T-cell (primary cell): ENCODE measurements around the gene TPPP. TPM values are rescaled to one million over a fixed set of nuclear protein-coding genes. Genes with fewer than 3 reads are reported as not detected.
A peak's percentile ranks its signal among the peaks of the same experiment; 100 is the strongest.
"Not testable (repeated sequence)": the region's sequence is repeated elsewhere in the genome, so short reads cannot be mapped to it uniquely, and the experiment has no call there.

Experiments used
- ATAC-seq, 4 experiments: fragments of 200-7000 bp in 3 of 4; fragments of 150-1000 bp in 1 of 4; cut with Tn5 transposase; replicated peaks in 1 of 4; 1 replicate in 3 of 4; 2 replicates in 1 of 4; pipeline ENCODE4 v1.10.0; 2021; ENCODE audit warnings: moderate library complexity in 3 of 4, mild to moderate bottlenecking in 2 of 4, moderate number of reproducible peaks in 1 of 4
- CTCF ChIA-PET, 2 donors: fragments of 300-600 bp; sonication (Branson Sonifier 250); formaldehyde crosslinking; loops; one replicate each; lab custom pipeline; 2022; ENCODE audit warnings: antibody characterized with exemption in 2 of 2; lab: Charles Lee
- POLR2A ChIA-PET, 2 donors: fragments of 300-600 bp; sonication (Branson Sonifier 250); formaldehyde crosslinking; loops; one replicate each; lab custom pipeline; 2022; ENCODE audit warnings: antibody characterized with exemption in 2 of 2; lab: Charles Lee
- DNase-seq, 35 experiments: peaks; one replicate each; pipeline versions ENCODE4 v3.0.0 to v3.0.0-alpha.2; 2013 to 2023
- H3K27ac ChIP-seq: one replicate; pipeline ENCODE4 v1.5.1; 2013; ENCODE audit warnings: low read length
- H3K27me3 ChIP-seq, 2 experiments: replicated peaks in 1 of 2; 1 replicate in 1 of 2; 2 replicates in 1 of 2; pipeline versions ENCODE4 v1.6.1 to v1.7.0; 2013; ENCODE audit warnings: low read length in 1 of 2, mixed read lengths in 1 of 2; ENCODE audit not compliant: control insufficient read depth in 2 of 2, insufficient read depth in 2 of 2; ENCODE audit errors: extremely low read depth in 1 of 2
- H3K36me3 ChIP-seq, 2 donors: 1 replicate in 1 of 2; 2 replicates in 1 of 2; pipeline versions ENCODE4 v1.6.1 to v1.7.0; 2013; ENCODE audit warnings: low read length in 1 of 2; ENCODE audit not compliant: control insufficient read depth in 2 of 2, insufficient read depth in 1 of 2; ENCODE audit errors: extremely low read depth in 1 of 2
- H3K4me1 ChIP-seq, 2 experiments: 1 replicate in 1 of 2; 2 replicates in 1 of 2; pipeline versions ENCODE4 v1.6.1 to v1.7.0; 2013; ENCODE audit warnings: low read length in 2 of 2, mixed read lengths in 1 of 2; ENCODE audit not compliant: insufficient read depth in 2 of 2, control insufficient read depth in 1 of 2; ENCODE audit errors: extremely low read depth in 1 of 2
- H3K4me3 ChIP-seq, 2 donors: 1 replicate in 1 of 2; 2 replicates in 1 of 2; pipeline versions ENCODE4 v1.5.1 to v1.7.0; 2013; ENCODE audit warnings: mild to moderate bottlenecking in 2 of 2, low read length in 1 of 2, moderate library complexity in 1 of 2; ENCODE audit not compliant: control insufficient read depth in 1 of 2; ENCODE audit errors: extremely low read depth in 1 of 2
- H3K9me3 ChIP-seq: 2 replicates; pipeline ENCODE4 v1.7.0; 2013
- H3K27ac Mint-ChIP-seq, 2 donors: one replicate each; pipeline ENCODE4 v1.8.0; 2020 to 2021; ENCODE audit warnings: mild to moderate bottlenecking in 2 of 2, mixed read lengths in 2 of 2
- H3K27me3 Mint-ChIP-seq, 2 donors: one replicate each; pipeline ENCODE4 v1.8.0; 2021 to 2022; ENCODE audit warnings: mixed read lengths in 2 of 2
- H3K36me3 Mint-ChIP-seq: one replicate; pipeline ENCODE4 v1.8.0; 2021; ENCODE audit warnings: mixed read lengths
- H3K4me1 Mint-ChIP-seq, 3 donors: one replicate each; pipeline ENCODE4 v1.8.0; 2020 to 2022; ENCODE audit warnings: mixed read lengths in 3 of 3, mild to moderate bottlenecking in 1 of 3
- H3K4me3 Mint-ChIP-seq, 3 donors: one replicate each; pipeline ENCODE4 v1.8.0; 2020 to 2022; ENCODE audit warnings: mild to moderate bottlenecking in 3 of 3, mixed read lengths in 3 of 3, moderate library complexity in 3 of 3
- H3K9me3 Mint-ChIP-seq, 3 donors: one replicate each; pipeline ENCODE4 v1.8.0; 2020 to 2022; ENCODE audit warnings: mixed read lengths in 3 of 3
- WGBS: methylation state at CpG from one replicate; pipeline ENCODE4 v1.1.5; 2013; ENCODE audit warnings: missing lambda C conversion rate; ENCODE audit not compliant: insufficient coverage; 5-methylcytosine and 5-hydroxymethylcytosine counted together
- total RNA-seq, 35 experiments: library from RNA in 6 of 35; stranded (reverse) in 6 of 35; fragments of 120-200 nt in 1 of 35; gene quantifications; one replicate each; pipeline versions ENCODE4 v1.2.1 to v1.2.4 and lab custom pipeline; 2013 to 2026

The TPPP gene
- total RNA-seq, 5 donors from 2014 or later (not counting 1 experiment from before 2014, with no cell fraction given), result 0.73 to 8.2 (median 1.1) TPM

DNA sequence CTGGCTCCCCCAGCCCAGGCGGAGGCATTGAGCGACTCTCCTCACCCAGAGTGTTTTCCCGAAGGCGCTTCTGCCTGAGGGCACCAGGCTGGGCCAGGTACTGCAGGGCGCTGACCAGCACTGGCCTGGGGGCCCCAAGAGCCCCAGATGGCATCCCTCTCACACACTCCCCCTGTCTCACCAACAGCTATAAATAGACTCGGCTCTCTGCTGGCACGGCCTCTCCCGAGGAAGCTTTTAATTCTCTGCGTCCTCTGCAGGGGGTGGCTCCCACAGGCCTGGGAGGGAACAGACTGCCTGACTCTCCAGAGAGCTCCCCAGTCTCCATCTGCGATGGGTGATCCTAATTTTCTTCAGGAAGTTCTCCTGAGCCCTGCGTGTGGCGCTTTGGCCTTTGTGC, 2.9 kb downstream of the TPPP start:
- POLR2A ChIA-PET, H3K4me3 Mint-ChIP-seq, H3K36me3 Mint-ChIP-seq, H3K9me3 Mint-ChIP-seq, H3K27ac Mint-ChIP-seq, ATAC-seq, H3K36me3 ChIP-seq, DNase-seq, H3K27ac ChIP-seq, H3K4me1 Mint-ChIP-seq, H3K27me3 ChIP-seq, H3K9me3 ChIP-seq, CTCF ChIA-PET, H3K27me3 Mint-ChIP-seq, H3K4me3 ChIP-seq: not testable (repeated sequence)
- H3K4me1 ChIP-seq, result peaks cover 0 to 15% of the 10 kb centered on the region in 2 experiments
- WGBS, result no CpG with 5 or more reads among the region's 12 CpGs

DNA sequence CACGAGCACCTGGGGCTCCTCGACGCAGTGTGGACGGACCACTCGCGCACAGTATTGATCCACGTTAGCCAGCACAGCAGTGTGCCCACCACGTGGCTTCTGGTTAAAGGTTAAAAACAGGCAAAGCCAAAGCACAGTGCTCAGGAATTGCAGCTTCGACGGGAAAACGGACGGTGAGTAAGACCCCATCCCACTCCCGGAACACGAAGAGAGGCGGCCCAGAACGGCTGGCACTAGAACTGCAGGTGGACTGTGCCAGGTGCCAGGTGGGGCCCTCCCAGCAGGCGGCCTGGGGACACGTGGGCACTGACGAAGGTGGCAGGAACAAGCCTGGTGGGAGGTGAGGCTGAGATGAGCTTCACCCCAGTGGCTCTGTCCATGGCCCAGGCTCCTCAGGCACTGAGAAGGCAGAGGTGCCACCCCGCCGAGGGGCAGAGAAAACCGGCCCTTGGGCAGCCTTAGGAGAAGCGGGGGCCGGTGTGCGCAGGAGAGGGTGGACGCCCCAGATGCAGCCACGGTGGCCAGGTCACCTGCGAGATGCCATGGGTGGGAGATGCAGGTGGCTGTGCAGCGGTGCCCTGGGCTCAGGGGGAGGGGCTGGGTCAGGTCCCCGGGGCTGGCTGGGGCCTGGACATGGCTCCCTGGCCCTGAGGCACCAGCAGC, 4.7 kb downstream of the TPPP start:
- H3K4me1 Mint-ChIP-seq, ATAC-seq, POLR2A ChIA-PET, H3K4me3 ChIP-seq, H3K27ac Mint-ChIP-seq, H3K27ac ChIP-seq, CTCF ChIA-PET, H3K36me3 ChIP-seq, DNase-seq, H3K9me3 Mint-ChIP-seq, H3K36me3 Mint-ChIP-seq, H3K4me3 Mint-ChIP-seq, H3K9me3 ChIP-seq, H3K27me3 Mint-ChIP-seq: not testable (repeated sequence)
- Histone ChIP-seq H3K27me3 (peaks cover 0 to 25% of the 10 kb centered on the region in 2 experiments), H3K4me1 (peaks cover 0 to 11% of the 10 kb centered on the region in 2 experiments)
- WGBS, result 89% methylated on average over 14 of the region's 30 CpGs

DNA sequence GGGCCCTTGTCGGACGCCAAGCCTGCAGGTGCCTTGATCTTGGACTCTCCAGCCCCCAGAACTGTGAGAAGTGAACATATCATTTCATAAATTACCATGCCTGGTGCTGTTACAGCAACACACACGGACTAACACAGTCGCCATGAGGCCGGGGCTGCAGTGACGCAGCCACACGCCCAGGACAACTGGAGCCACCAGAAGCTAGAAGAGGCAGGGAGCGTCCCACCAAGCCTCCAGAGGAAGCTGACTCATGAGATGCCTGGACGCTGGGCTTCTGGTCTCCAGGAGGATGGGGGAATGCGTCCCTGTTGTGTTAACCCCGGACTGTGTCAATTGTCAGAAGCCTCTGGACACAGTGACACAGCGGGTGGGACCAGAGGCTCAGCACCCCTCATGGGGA, 6.2 kb downstream of the TPPP start:
- H3K27ac Mint-ChIP-seq, POLR2A ChIA-PET, H3K4me3 ChIP-seq, H3K36me3 ChIP-seq, CTCF ChIA-PET, H3K9me3 Mint-ChIP-seq, H3K27me3 Mint-ChIP-seq, H3K4me1 Mint-ChIP-seq, H3K4me1 ChIP-seq, DNase-seq, H3K27ac ChIP-seq, H3K36me3 Mint-ChIP-seq, ATAC-seq, H3K4me3 Mint-ChIP-seq, H3K9me3 ChIP-seq: not testable (repeated sequence)
- WGBS, result 70% methylated on average over 6 of the region's 12 CpGs
- H3K27me3 ChIP-seq, result peaks cover 0 to 30% of the 10 kb centered on the region in 2 experiments

DNA sequence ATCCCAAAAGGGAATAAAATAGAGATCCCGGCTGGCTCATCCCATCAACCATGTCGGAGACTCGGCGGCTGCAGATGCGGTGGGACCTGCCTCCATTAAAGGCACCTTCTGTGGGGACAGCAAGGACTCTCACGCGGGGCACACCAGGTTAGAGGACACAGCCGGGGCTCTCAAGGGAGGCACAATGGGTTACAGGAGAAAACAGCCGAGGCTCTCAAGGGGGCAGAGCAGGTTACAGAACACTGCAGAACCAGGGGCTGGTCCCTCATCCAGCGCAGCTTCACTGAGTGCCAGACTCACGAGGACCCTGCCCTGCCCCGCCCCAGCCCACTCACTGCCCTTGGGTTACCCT, 7.0 kb downstream of the TPPP start:
- H3K4me1 Mint-ChIP-seq, H3K36me3 Mint-ChIP-seq, H3K27ac Mint-ChIP-seq, DNase-seq, H3K4me3 Mint-ChIP-seq, ATAC-seq, H3K27me3 Mint-ChIP-seq, H3K9me3 ChIP-seq, H3K4me3 ChIP-seq, H3K9me3 Mint-ChIP-seq, H3K36me3 ChIP-seq, H3K27ac ChIP-seq, H3K4me1 ChIP-seq, CTCF ChIA-PET, POLR2A ChIA-PET: not testable (repeated sequence)
- H3K27me3 ChIP-seq, result peaks cover 0 to 30% of the 10 kb centered on the region in 2 experiments
- WGBS, result no CpG with 5 or more reads among the region's 12 CpGs

DNA sequence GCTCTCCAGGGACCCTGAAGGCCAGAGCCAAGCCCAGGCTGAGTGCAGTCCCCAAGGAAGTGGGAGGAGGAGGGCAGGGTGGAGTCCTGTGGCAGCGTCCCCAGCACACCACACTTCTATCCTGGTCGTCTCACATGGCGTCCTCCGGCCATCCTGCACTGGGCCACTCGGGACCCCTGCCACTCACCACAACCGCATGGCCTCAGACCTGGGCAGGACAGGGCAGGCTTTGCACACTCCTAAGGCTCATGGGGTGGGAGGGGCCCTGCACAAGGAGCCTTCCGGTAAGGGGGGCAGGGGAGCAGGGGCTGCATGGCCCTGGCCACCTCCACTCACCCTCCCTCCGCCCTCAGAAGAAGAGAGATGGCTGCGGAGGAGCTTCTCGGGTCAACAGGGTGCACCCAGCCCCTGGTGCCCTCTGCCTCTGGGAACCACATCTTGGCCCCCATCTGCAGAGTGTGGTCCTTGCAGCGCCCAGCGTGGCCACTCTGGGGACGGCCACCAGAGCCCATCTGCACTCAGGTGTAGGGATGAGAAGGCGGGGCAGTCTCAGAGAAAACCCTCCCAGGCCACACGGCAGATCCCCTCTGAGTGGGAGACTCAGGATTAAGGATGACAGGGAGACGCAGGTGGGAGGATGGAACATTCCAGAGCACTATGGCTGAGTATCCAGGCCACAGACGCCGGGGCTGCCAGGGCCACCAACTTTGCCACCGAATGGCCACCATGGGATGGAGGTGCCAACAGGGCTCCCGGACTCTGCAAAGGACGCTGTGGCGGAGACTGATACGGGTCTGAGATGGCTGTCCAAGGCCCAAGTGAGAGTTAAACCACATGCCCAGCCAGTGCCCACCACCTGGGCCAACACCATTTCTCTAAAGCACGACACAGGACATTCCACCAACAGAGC, 7.6 kb downstream of the TPPP start:
- 89% methylated on average over 12 of the region's 24 CpGs for WGBS
- POLR2A ChIA-PET, result no interaction called here

DNA sequence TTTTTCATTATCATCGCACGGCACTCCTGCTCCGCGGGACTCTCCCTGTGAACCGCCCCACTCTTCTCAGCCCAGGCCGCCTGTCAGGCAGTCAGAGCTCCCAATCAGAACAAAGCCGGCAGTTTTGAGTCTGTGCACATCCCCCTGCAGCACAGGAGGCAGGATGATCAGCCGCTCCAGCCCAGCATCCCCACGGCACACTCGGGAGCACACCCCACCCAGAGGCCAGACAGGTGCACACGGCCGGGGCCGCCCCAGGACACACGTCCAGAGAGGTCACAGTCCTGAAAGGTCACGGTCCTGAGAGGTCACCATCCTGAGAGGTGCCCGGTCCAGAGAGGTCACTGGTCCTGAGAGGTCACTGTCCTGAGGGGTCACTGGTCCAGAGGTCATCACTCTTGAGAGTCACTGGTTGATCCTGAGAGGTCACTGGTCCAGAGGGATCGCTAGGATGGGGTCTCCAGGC, 8.4 kb downstream of the TPPP start:
- H3K4me3 Mint-ChIP-seq, result no peak overlapping the region
- ATAC-seq (no peak), DNase-seq (peak in 1 of 35 experiments; percentile 4)
- H3K9me3 Mint-ChIP-seq, result no peaks in the 10 kb centered on the region
- WGBS, result 88% methylated on average over 16 of the region's 17 CpGs
- H3K27me3 Mint-ChIP-seq, result peaks cover 0 to 6% of the 10 kb centered on the region in 2 donors
- ChIA-PET POLR2A (no interaction called here), CTCF (no interaction called here)
- Histone ChIP-seq H3K36me3 (no peaks in the 10 kb centered on the region), H3K27me3 (peaks cover 0 to 30% of the 10 kb centered on the region in 2 experiments), H3K9me3 (no peaks in the 10 kb centered on the region), H3K4me3 (no peak overlapping the region), H3K4me1 (no peaks in the 10 kb centered on the region), H3K27ac (no peak overlapping the region)
- no peaks in the 10 kb centered on the region for H3K4me1 Mint-ChIP-seq
- no peak overlapping the region for H3K27ac Mint-ChIP-seq
- H3K36me3 Mint-ChIP-seq, result no peaks in the 10 kb centered on the region

More for the DNA sequence above, 7.6 kb downstream of the TPPP start:
- Histone ChIP-seq H3K27ac (no peak overlapping the region), H3K9me3 (no peaks in the 10 kb centered on the region), H3K4me3 (no peak overlapping the region), H3K27me3 (peaks cover 0 to 30% of the 10 kb centered on the region in 2 experiments), H3K4me1 (no peaks in the 10 kb centered on the region), H3K36me3 (no peaks in the 10 kb centered on the region)
- no peaks in the 10 kb centered on the region for H3K9me3 Mint-ChIP-seq
- ATAC-seq (peak in 1 of 4 experiments; percentile 13), DNase-seq (peak in 1 of 35 experiments; percentile 4)
- no peaks in the 10 kb centered on the region for H3K36me3 Mint-ChIP-seq
- peaks cover 0 to 6% of the 10 kb centered on the region in 2 donors for H3K27me3 Mint-ChIP-seq
- CTCF ChIA-PET, result no interaction called here
- no peak overlapping the region for H3K27ac Mint-ChIP-seq
- H3K4me1 Mint-ChIP-seq, result no peaks in the 10 kb centered on the region
- no peak overlapping the region for H3K4me3 Mint-ChIP-seq
